ENCODE results near the gene MRPS16. TPM values are rescaled to one million over a fixed set of nuclear protein-coding genes. Genes with fewer than 3 reads are reported as not detected.

MRPS16 gene
- polyA plus RNA-seq, 1 of the 3 experiments (the other 2 are of a cell fraction), result 75.5 TPM

GRCh38 chr10:73206385-73206784 is 46.1 kb downstream of the MRPS16 start:
- no peak overlapping the region for H3K4me2 ChIP-seq
- ChIA-PET POLR2A (no interaction called here), CTCF (interaction anchor here (0.8 kb wide), 1 partner anchor 10 kb away, joined by 3 read pairs; no protein-coding TSS in a partner anchor)
- H3K36me3 ChIP-seq (replicated peaks in 1 of 2; ENCODE audit: control insufficient read depth in 1 of 2, insufficient read depth in 2 of 2, low read length in 1 of 2), result peaks cover 2 to 24% of the 10 kb centered on the region in 2 experiments
- no peak for DNase-seq
- no peak overlapping the region for H3K9ac ChIP-seq
- no peaks in the 10 kb centered on the region for H3K4me1 ChIP-seq (ENCODE audit: control insufficient read depth in 1 of 2, insufficient read depth in 2 of 2, low read depth in 1 of 2, low read length in 1 of 2)
- H3K9me2 ChIP-seq, result no peaks in the 10 kb centered on the region
- TF ChIP-seq POLR2AphosphoS5 (IDR thresholded peaks at IDR 0.05; ENCODE audit: low read depth, low read length) (no peak), PBX3 (IDR thresholded peaks at IDR 0.05) (no peak), RAD21 (IDR thresholded peaks at IDR 0.05; ENCODE audit: low read length) (no peak), GATA2 (CRISPR knock-in tag; IDR thresholded peaks at IDR 0.05) (no peak), CHD2 (IDR thresholded peaks at IDR 0.05; ENCODE audit: low read length, partially characterized antibody) (no peak), FOSL2 (IDR thresholded peaks at IDR 0.05; ENCODE audit: borderline replicate concordance, low read depth) (no peak), TCF12 (IDR thresholded peaks at IDR 0.05) (no peak), FOXM1 (IDR thresholded peaks at IDR 0.05; ENCODE audit: low read depth) (no peak)
- H4K20me1 ChIP-seq (ENCODE audit: insufficient read depth), result no peaks in the 10 kb centered on the region
- no peaks in the 10 kb centered on the region for H3F3A ChIP-seq (replicated peaks; ENCODE audit: insufficient read depth)
- no peak overlapping the region for H2AFZ ChIP-seq (ENCODE audit: low read depth)
- WGBS (ENCODE audit: low lambda C conversion rate), result 87% methylated on average over 5 of the region's 5 CpGs
- no peak overlapping the region for H3K4me3 ChIP-seq (ENCODE audit: low read depth in 2 of 2, low read length in 1 of 2)
- no peaks in the 10 kb centered on the region for H3K27me3 ChIP-seq (ENCODE audit: insufficient read depth)
- no peak overlapping the region for H3K27ac ChIP-seq (ENCODE audit: low read depth in 2 of 2, low read length in 1 of 2)
- H3K9me3 ChIP-seq, result no peaks in the 10 kb centered on the region
- no peaks in the 10 kb centered on the region for H3K79me2 ChIP-seq (ENCODE audit: insufficient read depth)

GRCh38 chr10:73205890-73206289 is 46.6 kb downstream of the MRPS16 start:
- no peak for DNase-seq
- Histone ChIP-seq H3K4me2 (no peak overlapping the region), H3K9me3 (no peaks in the 10 kb centered on the region), H3K4me1 (ENCODE audit: control insufficient read depth in 1 of 2, insufficient read depth in 2 of 2, low read depth in 1 of 2, low read length in 1 of 2) (no peaks in the 10 kb centered on the region), H4K20me1 (ENCODE audit: insufficient read depth) (no peaks in the 10 kb centered on the region), H3K9me2 (no peaks in the 10 kb centered on the region), H3K9ac (no peak overlapping the region), H3K27me3 (ENCODE audit: insufficient read depth) (no peaks in the 10 kb centered on the region), H3F3A (replicated peaks; ENCODE audit: insufficient read depth) (no peaks in the 10 kb centered on the region), H3K36me3 (replicated peaks in 1 of 2; ENCODE audit: control insufficient read depth in 1 of 2, insufficient read depth in 2 of 2, low read length in 1 of 2) (peaks cover 5 to 19% of the 10 kb centered on the region in 2 experiments), H3K79me2 (ENCODE audit: insufficient read depth) (no peaks in the 10 kb centered on the region), H3K27ac (ENCODE audit: low read depth in 2 of 2, low read length in 1 of 2) (no peak overlapping the region), H3K4me3 (ENCODE audit: low read depth in 2 of 2, low read length in 1 of 2) (no peak overlapping the region), H2AFZ (ENCODE audit: low read depth) (no peak overlapping the region)
- ChIA-PET POLR2A (no interaction called here), CTCF (no interaction called here)
- 91% methylated on average over 1 of the region's 1 CpG for WGBS (ENCODE audit: low lambda C conversion rate)
- TF ChIP-seq CTCF (IDR thresholded peaks at IDR 0.05) (no peak), ELF1 (IDR thresholded peaks at IDR 0.05) (no peak), EZH2phosphoT487 (IDR thresholded peaks at IDR 0.05; ENCODE audit: borderline replicate concordance, low read depth) (no peak), EP300 (IDR thresholded peaks at IDR 0.05; ENCODE audit: borderline replicate concordance in 1 of 2, low read depth in 1 of 2, low read length in 1 of 2) (no peak), SMC3 (IDR thresholded peaks at IDR 0.05; ENCODE audit: low read depth, low read length) (no peak), YY1 (IDR thresholded peaks at IDR 0.05; ENCODE audit: low read depth) (no peak), CHD2 (IDR thresholded peaks at IDR 0.05; ENCODE audit: low read length, partially characterized antibody) (no peak), NRF1 (IDR thresholded peaks at IDR 0.05; ENCODE audit: low read depth, low read length) (no peak), IRF3 (IDR thresholded peaks at IDR 0.05; ENCODE audit: low read depth, low read length) (no peak), ZBTB33 (IDR thresholded peaks at IDR 0.05; ENCODE audit: borderline replicate concordance, low read depth) (no peak), GATA2 (CRISPR knock-in tag; IDR thresholded peaks at IDR 0.05) (no peak), MXI1 (IDR thresholded peaks at IDR 0.05; ENCODE audit: low read depth, low read length) (no peak), MAX (IDR thresholded peaks at IDR 0.05; ENCODE audit: low read depth) (no peak), TEAD4 (IDR thresholded peaks at IDR 0.05; ENCODE audit: borderline replicate concordance, insufficient read depth) (no peak)

Measured in SK-N-SH (cell line).